Karpas-422 (cell line): ENCODE results near the gene KIF20A. TPM values are rescaled to one million over a fixed set of nuclear protein-coding genes. Genes with fewer than 3 reads are reported as not detected.

Experiments
- DNase-seq: peaks from one replicate; pipeline ENCODE4 v3.0.0-alpha.2; 2015
- H2AFZ ChIP-seq: fragments of 200-600 bp; sonication (generic); 2 replicates; pipeline ENCODE4 v1.6.1; 2014; ENCODE audit warnings: antibody characterized with exemption, low read length, mixed read lengths
- H3K27ac ChIP-seq: fragments of 200-600 bp; sonication (generic); 2 replicates; pipeline ENCODE4 v1.5.1; 2014; ENCODE audit warnings: mild to moderate bottlenecking, low read length, moderate library complexity
- H3K27me3 ChIP-seq: fragments of 200-600 bp; sonication (generic); 2 replicates; pipeline ENCODE4 v1.6.1; 2014; ENCODE audit warnings: low read length, mixed read lengths
- H3K36me3 ChIP-seq: fragments of 200-600 bp; sonication (generic); 2 replicates; pipeline ENCODE4 v1.6.1; 2014; ENCODE audit warnings: low read length, mixed read lengths; ENCODE audit not compliant: insufficient read depth
- H3K4me1 ChIP-seq: fragments of 200-600 bp; sonication (generic); 2 replicates; pipeline ENCODE4 v1.6.1; 2014; ENCODE audit warnings: mild to moderate bottlenecking, low read length, mixed read lengths
- H3K4me2 ChIP-seq: fragments of 200-600 bp; sonication (generic); 2 replicates; pipeline ENCODE4 v1.6.1; 2014; ENCODE audit warnings: low read length, low read depth, mild to moderate bottlenecking; ENCODE audit not compliant: poor library complexity, severe bottlenecking
- H3K4me3 ChIP-seq: fragments of 200-600 bp; sonication (generic); 2 replicates; pipeline ENCODE4 v1.5.1; 2014; ENCODE audit warnings: mild to moderate bottlenecking, antibody characterized with exemption, low read length, mixed read lengths
- H3K79me2 ChIP-seq: fragments of 200-600 bp; sonication (generic); 2 replicates; pipeline ENCODE4 v1.6.1; 2014; ENCODE audit warnings: mild to moderate bottlenecking, low read length, mixed read lengths
- H3K9ac ChIP-seq: fragments of 200-600 bp; sonication (generic); 2 replicates; pipeline ENCODE4 v1.6.0; 2014; ENCODE audit warnings: low read length
- H3K9me2 ChIP-seq: fragments of 200-600 bp; sonication (generic), shearing (Covaris generic); replicated peaks from 2 replicates; pipeline ENCODE4 v1.6.0; 2014; ENCODE audit warnings: mild to moderate bottlenecking, low read length, moderate library complexity; ENCODE audit not compliant: insufficient read depth
- H3K9me3 ChIP-seq: fragments of 300-700, 200-600 bp; sonication (generic); 2 replicates; pipeline ENCODE4 v1.6.1; 2014; ENCODE audit warnings: low read length, mixed read lengths
- H4K20me1 ChIP-seq: fragments of 200-600 bp; sonication (generic); 2 replicates; pipeline ENCODE4 v1.6.1; 2014; ENCODE audit warnings: mild to moderate bottlenecking, antibody characterized with exemption, low read length, low read depth; ENCODE audit not compliant: insufficient read depth
- total RNA-seq: library from RNA; depleted of rRNA; stranded (reverse); fragments of >200 nt; shearing (Covaris generic); gene quantifications from 2 replicates; pipeline ENCODE4 v1.2.3, GENCODE V29; 2014; ENCODE audit warnings: low replicate concordance; rRNA removed

The KIF20A gene
- total RNA-seq, 1 experiment from 2014 or later, result 26.5 TPM

GRCh38 chr5:138229387-138229786 is 50.5 kb downstream of the KIF20A start:
- Histone ChIP-seq H3K79me2 (no peaks in the 10 kb centered on the region), H2AFZ (no peak overlapping the region)

GRCh38 chr5:138230261-138230660 is 51.3 kb downstream of the KIF20A start:
- no peaks in the 10 kb centered on the region for H3K9me2 ChIP-seq

More at GRCh38 chr5:138229387-138229786, 50.5 kb downstream of the KIF20A start:
- Histone ChIP-seq H3K36me3 (no peaks in the 10 kb centered on the region), H3K9ac (no peak overlapping the region), H3K27ac (no peak overlapping the region), H3K9me3 (no peaks in the 10 kb centered on the region), H3K4me1 (no peaks in the 10 kb centered on the region), H3K4me2 (no peak overlapping the region), H3K9me2 (no peaks in the 10 kb centered on the region), H4K20me1 (no peaks in the 10 kb centered on the region), H3K27me3 (no peaks in the 10 kb centered on the region), H3K4me3 (no peak overlapping the region)
- no peak for DNase-seq

GRCh38 chr5:138230981-138231589 is 52.2 kb downstream of the KIF20A start:
- no peaks in the 10 kb centered on the region for H3K4me1 ChIP-seq
- H3K27ac ChIP-seq, result no peak overlapping the region
- no peaks in the 10 kb centered on the region for H4K20me1 ChIP-seq
- H3K9ac ChIP-seq, result no peak overlapping the region
- H3K36me3 ChIP-seq, result no peaks in the 10 kb centered on the region
- no peaks in the 10 kb centered on the region for H3K9me2 ChIP-seq
- no peak overlapping the region for H3K4me2 ChIP-seq
- H3K27me3 ChIP-seq, result no peaks in the 10 kb centered on the region
- H3K9me3 ChIP-seq, result no peaks in the 10 kb centered on the region
- no peak for DNase-seq
- no peak overlapping the region for H2AFZ ChIP-seq
- H3K79me2 ChIP-seq, result no peaks in the 10 kb centered on the region
- no peak overlapping the region for H3K4me3 ChIP-seq

More at GRCh38 chr5:138230261-138230660, 51.3 kb downstream of the KIF20A start:
- H3K9me3 ChIP-seq, result no peaks in the 10 kb centered on the region
- DNase-seq, result no peak
- H3K27me3 ChIP-seq, result no peaks in the 10 kb centered on the region
- no peak overlapping the region for H3K27ac ChIP-seq
- no peak overlapping the region for H3K9ac ChIP-seq
- no peaks in the 10 kb centered on the region for H3K36me3 ChIP-seq
- no peaks in the 10 kb centered on the region for H4K20me1 ChIP-seq
- H3K79me2 ChIP-seq, result no peaks in the 10 kb centered on the region
- H3K4me3 ChIP-seq, result no peak overlapping the region
- no peaks in the 10 kb centered on the region for H3K4me1 ChIP-seq
- H3K4me2 ChIP-seq, result no peak overlapping the region
- no peak overlapping the region for H2AFZ ChIP-seq

DNA sequence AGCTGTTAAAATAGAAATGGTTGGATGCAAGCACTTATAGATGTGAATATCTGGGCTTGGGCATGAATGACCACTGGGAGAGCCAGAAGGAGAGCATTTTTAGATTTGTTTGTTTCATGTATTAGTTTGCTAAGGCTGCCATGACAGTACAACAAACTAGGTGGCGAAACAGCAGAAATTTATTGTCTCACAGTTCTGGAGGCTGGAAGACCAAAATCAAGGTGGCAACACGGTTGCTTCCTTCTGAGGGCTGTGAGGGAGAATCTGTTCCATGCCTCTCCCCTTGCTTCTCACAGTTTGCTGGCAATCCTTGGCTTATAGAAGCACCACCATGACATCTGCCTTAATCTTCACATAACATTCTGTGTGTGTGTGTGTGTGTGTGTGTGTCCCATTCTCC is 54.4 kb downstream of the KIF20A start:
- Histone ChIP-seq H3K4me3 (no peak overlapping the region), H3K27ac (no peak overlapping the region), H3K4me2 (no peak overlapping the region), H3K9ac (no peak overlapping the region), H3K36me3 (no peaks in the 10 kb centered on the region), H3K4me1 (no peaks in the 10 kb centered on the region), H4K20me1 (no peaks in the 10 kb centered on the region), H2AFZ (no peak overlapping the region), H3K9me2 (no peaks in the 10 kb centered on the region), H3K9me3 (no peaks in the 10 kb centered on the region), H3K27me3 (no peaks in the 10 kb centered on the region), H3K79me2 (no peaks in the 10 kb centered on the region)
- DNase-seq, result no peak

DNA sequence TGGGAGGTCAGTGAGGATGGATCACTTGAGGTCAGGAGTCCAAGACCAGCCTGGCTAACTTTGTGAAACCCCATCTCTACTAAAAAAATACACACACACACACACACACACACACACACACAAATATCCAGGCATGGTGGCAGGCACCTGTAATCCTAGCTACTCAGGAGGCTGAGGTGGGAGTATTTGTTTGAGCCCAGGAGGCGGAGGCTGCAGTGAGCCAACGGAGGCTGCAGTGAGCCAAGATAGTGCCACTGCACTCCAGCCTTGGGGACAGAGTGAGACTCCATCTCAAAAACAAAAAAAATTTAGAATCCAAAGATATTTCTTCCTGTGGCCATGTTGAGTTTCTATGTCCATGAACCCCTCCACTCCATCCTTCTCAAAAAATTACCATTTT is 55.7 kb downstream of the KIF20A start:
- Histone ChIP-seq H3K9me2 (no peaks in the 10 kb centered on the region), H3K4me2 (no peak overlapping the region), H3K4me3 (no peak overlapping the region), H2AFZ (no peak overlapping the region), H4K20me1 (no peaks in the 10 kb centered on the region), H3K9ac (no peak overlapping the region), H3K27me3 (no peaks in the 10 kb centered on the region), H3K79me2 (no peaks in the 10 kb centered on the region), H3K4me1 (no peaks in the 10 kb centered on the region), H3K9me3 (no peaks in the 10 kb centered on the region), H3K36me3 (no peaks in the 10 kb centered on the region), H3K27ac (no peak overlapping the region)
- no peak for DNase-seq

Other genes starting within 250 kb of the KIF20A start
- 16.9 and 23.2 TPM in 2 replicates for gene FAM13B, start 146.0 kb upstream of the KIF20A start, total RNA-seq
- not detected in 2 replicates for gene WNT8A, start 95.1 kb upstream of the KIF20A start, total RNA-seq
- 1.3 and 2.0 TPM in 2 replicates for gene NME5, start 39.7 kb upstream of the KIF20A start, total RNA-seq
- 44.9 and 51.9 TPM in 2 replicates for gene BRD8, start 482 bp upstream of the KIF20A start, total RNA-seq
- gene CDC23, start 34.2 kb downstream of the KIF20A start, total RNA-seq, result 16.6 and 24.0 TPM in 2 replicates
- gene GFRA3, start 95.5 kb downstream of the KIF20A start, total RNA-seq, result 0.37 TPM in 1 of 2 replicates, not detected in the other
- gene CDC25C, start 152.7 kb downstream of the KIF20A start, total RNA-seq, result 6.1 and 11.1 TPM in 2 replicates
- 48.2 and 62.8 TPM in 2 replicates for gene FAM53C, start 159.2 kb downstream of the KIF20A start, total RNA-seq
- gene KDM3B, start 173.6 kb downstream of the KIF20A start, total RNA-seq, result 44.9 and 56.3 TPM in 2 replicates